GM18868 (cell line): ENCODE measurements around the gene ERAS.

Experiments
- ATAC-seq: cut with Tn5 transposase; IDR thresholded peaks from one replicate; pipeline ENCODE4 v1.9.1; 2021; ENCODE audit warnings: mild to moderate bottlenecking, moderate library complexity; ENCODE audit not compliant: unreplicated experiment

ERAS gene

DNA sequence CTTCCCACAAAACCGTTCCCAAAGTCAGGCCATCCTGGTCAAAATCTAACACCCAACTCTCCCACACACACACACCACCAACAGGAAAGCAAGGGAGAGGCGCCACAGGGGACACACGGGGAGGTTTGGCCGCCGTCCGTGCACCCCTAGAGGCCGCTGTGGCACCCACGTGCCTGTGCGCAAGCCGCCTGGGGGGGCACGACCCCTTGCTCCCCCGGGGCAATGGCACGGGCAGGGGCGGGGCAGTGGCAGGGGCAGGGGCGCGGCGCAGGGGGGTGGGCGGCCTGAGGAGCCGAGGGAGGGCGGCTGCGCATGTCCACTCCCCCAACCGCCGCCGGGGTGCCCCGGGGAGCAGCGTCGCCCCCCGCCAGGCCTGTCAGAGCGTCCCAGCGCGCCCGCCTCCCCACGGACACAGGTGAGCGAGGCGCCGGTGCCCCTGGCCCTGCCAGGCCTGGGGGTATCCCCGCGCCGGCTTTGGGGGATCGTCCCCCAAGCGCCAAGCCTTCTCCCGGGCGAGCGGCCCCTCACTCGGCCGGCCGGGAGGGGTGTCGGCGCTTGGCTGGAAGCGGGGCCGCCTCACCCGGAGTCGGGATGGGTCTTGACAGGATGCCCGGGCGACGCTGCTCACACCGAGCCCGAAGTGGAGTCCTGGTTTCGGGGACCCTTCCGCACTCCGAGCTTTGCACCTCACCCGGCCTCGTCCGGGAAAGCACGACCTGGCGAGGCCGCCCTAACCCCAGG, at the start of gene ERAS:
Gene ERAS (plus strand): TSS at position 379 of the 741 bp plus-strand sequence. CDS start 2,611 bp downstream, outside the sequence.
- ATAC-seq: no peak

DNA sequence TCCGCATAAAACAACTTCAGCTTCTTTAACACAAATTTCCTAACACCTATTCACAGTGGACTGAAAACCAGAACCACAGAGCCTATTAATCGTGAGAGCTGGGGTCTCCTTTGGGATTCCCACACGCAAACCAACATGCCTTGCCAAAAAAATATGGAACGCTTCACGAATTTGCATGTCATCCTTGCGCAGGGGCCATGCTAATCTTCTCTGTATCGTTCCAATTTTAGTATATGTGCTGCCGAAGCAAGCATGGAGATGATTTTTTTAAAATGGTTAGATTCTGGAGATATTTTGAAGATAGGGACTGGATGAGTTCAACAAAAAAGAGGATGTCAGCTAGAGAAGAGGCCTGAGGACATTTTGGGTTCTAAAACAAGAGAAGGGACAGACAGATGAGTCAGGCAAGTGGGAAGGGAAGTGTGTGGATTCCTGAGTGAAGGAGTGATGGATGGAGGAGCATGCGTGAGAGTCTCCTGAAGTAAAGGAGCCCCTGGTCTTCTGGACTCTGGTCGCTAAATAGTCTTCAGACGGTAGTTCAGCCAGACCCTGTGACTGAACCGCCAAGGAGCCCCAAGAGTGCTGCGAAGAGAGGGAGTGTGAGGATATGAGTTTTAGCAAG, 49.4 kb upstream of the ERAS start:
- no peak for ATAC-seq

DNA sequence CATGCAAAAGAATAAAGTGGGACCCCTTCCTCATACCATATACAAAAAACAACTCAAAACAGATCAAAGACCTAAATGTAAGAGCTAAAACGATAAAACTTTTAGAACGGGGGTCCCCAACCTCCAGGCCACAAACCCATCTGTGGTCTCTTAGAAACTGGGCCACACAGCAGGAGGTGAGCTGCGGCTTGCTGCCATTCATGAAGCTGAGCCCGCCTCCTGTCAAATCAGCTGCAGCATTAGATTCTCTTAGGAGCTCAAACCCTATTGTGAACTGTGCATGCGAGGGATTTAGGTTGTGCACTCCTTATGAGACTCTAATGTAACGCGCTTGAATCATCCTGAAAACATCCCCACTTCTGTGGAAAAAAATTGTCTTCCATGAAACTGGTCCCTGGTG, 46.9 kb upstream of the ERAS start:
- ATAC-seq: no peak

GRCh38 chrX:48781705-48782104, 44.6 kb upstream of the ERAS start:
- ATAC-seq: no peak

GRCh38 chrX:48782216-48782615, 44.1 kb upstream of the ERAS start:
- no peak for ATAC-seq

DNA sequence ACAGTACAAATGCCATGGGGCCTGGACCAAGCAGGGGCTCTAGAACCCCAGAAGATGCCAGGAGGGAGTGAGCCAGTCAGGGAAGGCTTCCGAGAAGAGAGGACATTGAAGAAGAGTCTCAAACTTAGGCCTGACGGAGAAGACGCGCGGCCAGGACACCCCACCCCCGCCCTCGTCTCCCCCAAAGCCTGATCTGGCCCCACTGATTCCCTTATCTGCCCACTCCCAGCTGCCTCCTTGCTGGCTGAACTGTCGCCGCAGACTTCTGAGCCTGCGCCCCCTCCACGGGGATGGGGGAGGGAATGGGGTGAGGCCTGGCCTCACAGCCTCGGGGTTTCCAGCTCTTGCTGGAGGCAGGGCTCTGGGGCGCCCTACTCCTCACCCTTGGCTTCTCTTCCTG, 43.5 kb upstream of the ERAS start:
- ATAC-seq: no peak

DNA sequence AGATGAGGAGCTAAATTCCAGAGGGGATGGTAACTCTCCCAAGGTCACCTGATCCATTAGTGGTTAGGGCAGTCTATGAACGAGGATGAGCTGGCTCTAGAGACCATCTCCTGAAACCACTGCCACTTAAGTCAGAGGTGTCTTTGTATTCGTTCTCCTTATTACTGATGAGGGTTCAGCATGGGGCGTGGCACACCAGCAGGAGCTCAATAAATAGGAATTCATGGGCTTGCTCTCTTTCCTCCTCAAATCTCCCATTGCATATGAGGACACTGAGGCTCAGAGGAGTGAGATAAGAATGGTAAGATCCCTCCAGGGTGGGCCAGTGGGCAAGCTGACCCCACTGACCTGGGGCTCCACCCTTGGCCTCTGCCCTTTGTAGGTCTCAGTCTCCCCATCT, 41.6 kb upstream of the ERAS start:
- ATAC-seq: no peak

DNA sequence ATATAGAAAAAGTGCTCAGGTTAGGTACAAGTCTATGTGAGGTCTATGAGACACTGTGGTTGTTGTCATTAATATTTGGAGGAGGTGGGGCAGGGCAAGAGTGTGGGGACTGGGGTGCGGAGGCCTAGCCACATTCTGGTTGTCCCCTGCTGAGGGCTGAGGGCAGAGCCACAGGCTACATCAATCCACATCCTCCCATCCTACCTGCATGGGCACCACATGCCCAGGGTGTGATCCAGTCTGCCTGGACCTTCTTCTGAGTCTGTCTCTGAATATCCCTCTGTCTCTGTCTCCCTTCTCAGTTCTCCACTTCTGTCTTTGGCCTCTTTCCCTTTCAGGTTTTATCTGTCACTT, 41.1 kb upstream of the ERAS start:
- ATAC-seq: no peak

DNA sequence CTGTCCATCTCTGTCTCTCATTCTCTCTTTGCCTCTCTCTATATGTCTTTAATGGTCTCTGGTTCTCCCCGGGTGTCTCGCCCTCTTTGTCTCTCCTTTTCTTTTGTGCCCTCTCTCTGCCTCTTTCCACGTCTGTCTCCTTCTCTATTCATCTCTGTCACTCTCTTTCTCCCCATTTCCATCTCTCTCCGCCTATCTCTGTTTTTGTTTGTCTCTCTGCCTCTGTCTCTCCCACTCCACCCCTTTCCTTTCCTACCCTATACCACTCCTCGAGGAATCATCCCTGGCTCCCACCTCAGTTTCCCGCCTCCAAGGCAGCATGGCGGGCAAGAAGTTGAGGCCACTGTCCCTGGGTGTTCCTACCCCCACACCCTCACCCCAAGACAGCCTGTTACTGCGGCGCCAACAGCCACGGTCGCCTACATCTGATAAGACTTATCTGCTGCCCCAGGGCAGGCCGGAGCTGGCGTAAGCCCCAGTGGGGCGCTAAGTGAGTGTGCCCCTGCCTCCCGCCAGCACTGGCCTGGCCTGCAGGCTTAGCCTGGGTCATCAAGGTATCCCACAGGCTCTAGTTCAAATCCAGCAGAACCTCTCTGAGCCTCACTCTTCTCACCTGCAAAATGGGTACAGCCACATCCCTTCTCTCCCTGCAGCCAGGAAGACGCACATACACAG, 40.6 kb upstream of the ERAS start:
- no peak for ATAC-seq

- no peak for ATAC-seq
Measured at GRCh38 chrX:48786341-48786800, 39.9 kb upstream of the ERAS start, which contains the start of gene GATA1. Gene GATA1 (plus strand): TSS chrX:48786590. CDS start chrX:48791110, 4,520 bp downstream.

- ATAC-seq: no peak
Measured at GRCh38 chrX:48786825-48787504, 39.3 kb upstream of the ERAS start.

DNA sequence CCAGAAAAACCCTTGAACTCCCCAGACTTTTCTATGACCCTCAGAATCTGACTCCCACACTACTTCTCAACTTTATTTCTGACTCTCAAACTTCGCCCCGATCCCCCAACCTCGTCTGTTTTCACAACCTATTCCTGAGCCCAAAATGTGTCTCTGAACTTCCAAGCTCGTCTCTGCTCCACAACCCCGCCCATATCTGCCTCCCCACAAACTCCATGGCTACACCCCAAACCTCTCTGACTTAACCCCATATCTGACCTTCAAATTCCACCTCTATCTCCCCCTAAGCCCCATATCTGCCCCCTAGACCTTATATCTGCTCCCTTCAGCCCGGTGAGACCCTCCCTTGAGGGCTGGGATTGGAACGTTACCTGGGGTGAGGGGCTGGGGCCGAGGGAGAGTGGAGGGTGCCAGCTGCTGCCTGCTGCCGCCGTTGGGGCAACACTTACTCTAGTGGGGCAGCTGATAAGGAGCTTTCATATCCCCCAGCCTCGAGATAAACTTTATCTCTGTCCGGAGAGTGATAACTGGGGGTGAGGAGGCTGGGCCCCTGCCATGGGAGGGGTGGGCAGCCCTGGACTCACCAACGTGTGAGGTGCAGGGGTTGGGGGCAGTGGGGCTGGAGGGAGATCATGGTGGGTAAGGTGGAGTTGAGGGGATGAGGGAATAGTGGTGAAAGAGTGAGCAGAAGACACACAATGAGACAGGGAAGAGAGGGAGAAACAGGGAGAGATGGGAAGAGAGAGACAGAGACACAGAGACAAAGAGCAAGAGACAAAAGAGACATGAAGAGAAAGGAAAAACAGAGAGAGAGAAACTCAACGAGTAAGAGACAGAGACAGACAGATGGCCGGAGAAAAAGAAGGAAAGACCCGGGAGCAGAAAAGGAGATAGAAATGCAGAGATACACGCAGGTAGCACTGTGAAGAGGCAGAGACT, 38.5 kb upstream of the ERAS start:
- ATAC-seq: no peak

DNA sequence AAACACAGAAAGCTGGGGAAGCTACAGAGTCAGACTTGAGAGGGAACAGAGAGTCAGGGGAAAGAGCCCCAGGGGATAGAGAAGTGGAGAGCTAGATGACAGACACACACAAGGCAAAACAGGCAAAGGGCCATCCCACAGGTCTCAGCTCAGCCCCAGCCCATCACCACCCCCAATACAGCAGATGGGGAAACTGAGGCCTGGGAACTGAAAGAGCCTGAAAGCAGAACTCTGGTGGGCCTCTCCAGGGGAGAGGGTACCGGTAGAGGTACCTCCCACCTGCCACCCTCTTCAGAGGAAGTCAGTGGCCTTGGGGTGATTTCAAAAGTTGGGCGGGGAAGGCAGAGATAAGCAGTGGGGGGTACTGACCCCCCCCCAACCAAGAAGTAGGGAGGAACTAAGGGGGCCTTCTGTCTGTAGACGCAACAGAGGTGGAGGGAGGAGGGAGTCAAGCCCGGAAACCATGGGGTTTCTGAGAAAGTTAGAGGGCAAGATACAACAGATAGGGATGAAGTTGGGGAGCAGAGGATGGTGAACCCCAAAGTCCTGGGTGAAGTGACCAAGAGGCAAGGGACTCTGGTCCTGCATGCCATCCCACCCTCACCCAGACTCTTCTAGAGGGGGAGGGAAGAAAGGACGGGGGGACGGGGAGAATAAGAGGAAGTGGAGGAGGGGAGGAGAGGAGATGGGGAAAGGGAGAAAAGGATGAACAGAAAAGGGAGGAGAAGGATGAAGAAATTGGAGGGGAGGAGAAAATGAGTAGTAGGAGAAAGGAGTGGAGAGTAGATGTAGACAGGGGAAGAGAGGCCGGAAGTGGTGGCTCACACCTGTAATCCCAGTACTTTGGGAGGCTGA, 36.7 kb upstream of the ERAS start:
- ATAC-seq: no peak

GRCh38 chrX:48790477-48790876, 35.8 kb upstream of the ERAS start:
- ATAC-seq: no peak

GRCh38 chrX:48791063-48791820, 35.1 kb upstream of the ERAS start:
- no peak for ATAC-seq

- ATAC-seq: no peak
Measured at GRCh38 chrX:48792219-48792618, 34.1 kb upstream of the ERAS start.

DNA sequence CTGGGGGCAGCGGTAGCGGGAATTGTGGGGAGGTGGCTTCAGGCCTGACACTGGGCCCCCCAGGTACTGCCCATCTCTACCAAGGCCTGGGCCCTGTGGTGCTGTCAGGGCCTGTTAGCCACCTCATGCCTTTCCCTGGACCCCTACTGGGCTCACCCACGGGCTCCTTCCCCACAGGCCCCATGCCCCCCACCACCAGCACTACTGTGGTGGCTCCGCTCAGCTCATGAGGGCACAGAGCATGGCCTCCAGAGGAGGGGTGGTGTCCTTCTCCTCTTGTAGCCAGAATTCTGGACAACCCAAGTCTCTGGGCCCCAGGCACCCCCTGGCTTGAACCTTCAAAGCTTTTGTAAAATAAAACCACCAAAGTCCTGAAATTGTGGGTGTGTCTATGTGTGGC, 32.4 kb upstream of the ERAS start:
- no peak for ATAC-seq

DNA sequence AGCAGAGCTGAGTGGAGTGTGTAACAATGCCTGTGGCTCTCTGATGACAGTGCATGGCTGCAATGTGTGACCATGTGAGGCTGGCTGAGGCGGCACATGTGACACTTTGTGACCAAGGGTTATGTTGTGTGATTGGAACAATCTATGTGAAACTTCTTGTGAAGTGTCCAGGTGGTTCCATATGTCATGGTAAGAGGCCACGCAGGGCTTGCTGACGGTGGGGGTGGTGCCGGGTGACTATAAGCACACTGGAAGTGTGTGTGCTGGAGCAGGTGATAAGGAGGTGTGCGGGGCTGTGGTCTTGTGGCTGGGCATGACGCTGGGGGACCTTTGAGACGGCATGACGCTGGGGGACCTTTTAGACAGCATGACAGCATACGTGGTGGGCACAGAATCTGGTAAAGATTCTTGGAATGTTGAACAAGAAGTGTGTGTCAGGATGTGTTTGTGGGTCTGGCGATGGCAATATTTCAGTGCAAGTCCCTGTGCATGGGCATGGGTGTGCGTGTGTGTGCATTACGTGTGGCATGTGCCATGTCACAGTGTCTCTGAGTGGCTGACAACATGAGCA, 31.9 kb upstream of the ERAS start:
- ATAC-seq: no peak
